Ovary (tissue), 9 donors: ENCODE data around the gene TMED10. TPM values are rescaled to one million over a fixed set of nuclear protein-coding genes. Genes with fewer than 3 reads are reported as not detected.
A peak's percentile ranks its signal among the peaks of the same experiment; 100 is the strongest.
"Not testable (repeated sequence)": the region's sequence is repeated elsewhere in the genome, so short reads cannot be mapped to it uniquely, and the experiment has no call there.

Source experiments
- DNase-seq, 5 donors: peaks; one replicate each; pipeline ENCODE4 v3.0.0-alpha.2; 2019 to 2020
- H3K27ac ChIP-seq, 2 donors: fragments of 200-600 bp; one replicate each; pipeline versions ENCODE4 v1.5.1 to v1.8.0; 2019 to 2022
- H3K27me3 ChIP-seq: fragments of 200-600 bp; one replicate; pipeline ENCODE4 v1.8.0; 2022
- H3K36me3 ChIP-seq: fragments of 200-600 bp; sonication (generic); one replicate; pipeline ENCODE4 v1.5.1; 2019
- H3K4me1 ChIP-seq: one replicate; pipeline ENCODE4 v1.8.1; 2013; ENCODE audit warnings: mild to moderate bottlenecking, moderate library complexity; ENCODE audit not compliant: insufficient read depth
- H3K4me3 ChIP-seq: fragments of 200-600 bp; sonication (generic); one replicate; pipeline ENCODE4 v1.5.1; 2017
- H3K9me3 ChIP-seq, 2 donors: fragments of 200-600 bp in 1 of 2; sonication (generic) in 1 of 2; one replicate each; pipeline versions ENCODE4 v1.5.1 to v1.8.1; 2013 to 2019; ENCODE audit warnings: mild to moderate bottlenecking in 1 of 2, moderate library complexity in 1 of 2
- EP300 ChIP-seq: sonication (generic); formaldehyde crosslinking; IDR thresholded peaks from one replicate; pipeline ENCODE4 v1.6.1; 2017; ENCODE audit warnings: antibody characterized with exemption
- POLR2A ChIP-seq: fragments of 450-650 bp; IDR thresholded peaks from one replicate; pipeline ENCODE4 v1.6.1; 2017; ENCODE audit warnings: antibody characterized with exemption, mild to moderate bottlenecking, moderate library complexity
- WGBS, 3 donors: extraction: QIAGEN DNeasy Blood & Tissue Kit in 1 of 3; methylation state at CpG; one replicate each; pipeline versions ENCODE4 v1.1.5 to v1.1.7; 2013 to 2017; 5-methylcytosine and 5-hydroxymethylcytosine counted together
- intact Hi-C, 4 donors: fragments of 100-400 bp; cut with DNase I; formaldehyde crosslinking; loops; one replicate each; pipeline versions ENCODE4 v1.11.0 to v1.15.1; 2022 to 2023
- polyA plus RNA-seq, 2 donors: library from polyadenylated mRNA; stranded (reverse); fragments of 200-250 nt in 1 of 2; fragments of 350-450 nt in 1 of 2; fragmentation: Illumina TruSeq in 1 of 2; extraction: RNeasy Lipid Tissue Mini Kit (QIAGEN cat#74804) in 1 of 2; gene quantifications; one replicate each; pipeline ENCODE4 v1.2.3, GENCODE V29; 2013 to 2014
- total RNA-seq, 7 donors: library from RNA; depleted of rRNA in 2 of 7; stranded (reverse); fragments of >200 nt in 2 of 7; fragmentation: NEBNext Ultra II Directional in 3 of 7; extraction: Animal tissue kit (Norgen Biotek cat#: 25700) in 3 of 7; gene quantifications; one replicate each; pipeline versions ENCODE4 v1.1.0 to v1.2.4, GENCODE V29; 2016 to 2023
- TF ChIP-seq, protein P1 (sequence below), 3 donors: fragments of 450-650 bp in 2 of 3; fragments of 200-600 bp in 1 of 3; IDR thresholded peaks; one replicate each; pipeline versions ENCODE4 v1.5.1 to v1.8.0; 2016 to 2022; ENCODE audit warnings: antibody characterized with exemption in 3 of 3, mild to moderate bottlenecking in 1 of 3
- donor health status: DM: no; HTN: no; CAD: no; lungs with moderate emphysema.
- donor health status: DM: no; HTN: no; CAD: no.
- donor health status: Bipolar disorder and iron deficiency.
- donor health status: DM: yes; HTN: yes; CAD: no.
- donor health status: DM: no; HTN: no; CAD: no.
- donor health status: DM: yes; HTN: yes; CAD: no.

TMED10 gene
- total and polyA plus RNA-seq, 9 donors = 164 to 446 (median 287) TPM

- DNase-seq = peak in 1 of 5 donors; percentile 61
- H3K27me3 ChIP-seq = no peaks in the 10 kb centered on the region
- peaks cover 5% of the 10 kb centered on the region for H3K4me1 ChIP-seq
- 11 to 27% (median 19%) methylated on average over 4 of the region's 4 CpGs for WGBS, 3 donors
- intact Hi-C loops = loop anchor here (2.0 to 5.0 kb wide), 2 partner anchors 170 kb away; no protein-coding TSS in a partner anchor
- peak overlapping the region in 1 of 2 donors; percentile 28 for H3K27ac ChIP-seq
- no peak overlapping the region for H3K4me3 ChIP-seq
- TF ChIP-seq, protein P1, sequence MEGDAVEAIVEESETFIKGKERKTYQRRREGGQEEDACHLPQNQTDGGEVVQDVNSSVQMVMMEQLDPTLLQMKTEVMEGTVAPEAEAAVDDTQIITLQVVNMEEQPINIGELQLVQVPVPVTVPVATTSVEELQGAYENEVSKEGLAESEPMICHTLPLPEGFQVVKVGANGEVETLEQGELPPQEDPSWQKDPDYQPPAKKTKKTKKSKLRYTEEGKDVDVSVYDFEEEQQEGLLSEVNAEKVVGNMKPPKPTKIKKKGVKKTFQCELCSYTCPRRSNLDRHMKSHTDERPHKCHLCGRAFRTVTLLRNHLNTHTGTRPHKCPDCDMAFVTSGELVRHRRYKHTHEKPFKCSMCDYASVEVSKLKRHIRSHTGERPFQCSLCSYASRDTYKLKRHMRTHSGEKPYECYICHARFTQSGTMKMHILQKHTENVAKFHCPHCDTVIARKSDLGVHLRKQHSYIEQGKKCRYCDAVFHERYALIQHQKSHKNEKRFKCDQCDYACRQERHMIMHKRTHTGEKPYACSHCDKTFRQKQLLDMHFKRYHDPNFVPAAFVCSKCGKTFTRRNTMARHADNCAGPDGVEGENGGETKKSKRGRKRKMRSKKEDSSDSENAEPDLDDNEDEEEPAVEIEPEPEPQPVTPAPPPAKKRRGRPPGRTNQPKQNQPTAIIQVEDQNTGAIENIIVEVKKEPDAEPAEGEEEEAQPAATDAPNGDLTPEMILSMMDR (IDR thresholded peaks at IDR 0.05) = peak; percentile 53 to 91 (median 90)
- no peak for TF ChIP-seq POLR2A
- no peaks in the 10 kb centered on the region for H3K36me3 ChIP-seq
- no peaks in the 10 kb centered on the region for H3K9me3 ChIP-seq
Observed at GRCh38 chr14:75132382-75133086, 43.9 kb downstream of the TMED10 start.

DNA sequence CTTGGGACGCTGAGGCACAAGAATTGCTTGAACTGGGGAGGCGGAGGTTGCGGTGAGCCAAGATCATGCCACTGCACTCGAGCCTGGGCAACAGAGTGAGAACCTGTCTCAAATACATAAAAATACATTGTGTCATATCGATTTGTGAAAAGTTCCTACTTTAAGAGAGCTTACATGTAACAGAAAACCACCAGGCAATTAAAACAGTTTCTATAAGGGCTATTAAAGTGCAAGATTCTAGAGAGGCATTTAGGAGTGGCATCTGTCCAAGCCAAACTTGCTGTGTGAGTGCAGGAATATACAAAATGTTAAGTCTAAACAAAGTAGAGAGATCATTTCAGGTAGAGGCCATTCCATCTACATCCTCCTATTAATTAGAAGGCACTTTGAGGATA, 47.8 kb downstream of the TMED10 start:
- intact Hi-C loops = loop anchor here in 2 of 4 donors (5.0 to 10.0 kb wide), 2 partner anchors 356 to 359 kb away; no protein-coding TSS in a partner anchor
- DNase-seq = no peak
- 89 to 91% (median 90%) methylated on average over 5 of the region's 5 CpGs for WGBS, 3 donors
- H3K9me3 ChIP-seq = no peaks in the 10 kb centered on the region
- TF ChIP-seq, protein P1 (IDR thresholded peaks at IDR 0.05) = no peak
- TF ChIP-seq POLR2A = no peak
- H3K4me3 ChIP-seq = no peak overlapping the region
- H3K4me1 ChIP-seq = peaks cover 6% of the 10 kb centered on the region
- H3K36me3 ChIP-seq = no peaks in the 10 kb centered on the region
- no peaks in the 10 kb centered on the region for H3K27me3 ChIP-seq
- H3K27ac ChIP-seq = no peak overlapping the region

GRCh38 chr14:75127903-75128595, 48.4 kb downstream of the TMED10 start:
- Histone ChIP-seq H3K27me3 (no peaks in the 10 kb centered on the region), H3K9me3 (no peaks in the 10 kb centered on the region), H3K4me1 (peaks cover 6% of the 10 kb centered on the region), H3K4me3 (peak overlapping the region; percentile 82), H3K27ac (no peak overlapping the region), H3K36me3 (no peaks in the 10 kb centered on the region)
- intact Hi-C loops = loop anchor here in 2 of 4 donors (5.0 to 10.0 kb wide), 2 partner anchors 357 to 359 kb away; no protein-coding TSS in a partner anchor
- DNase-seq = no peak
- no peak for TF ChIP-seq POLR2A
- TF ChIP-seq, protein P1 (IDR thresholded peaks at IDR 0.05) = no peak
- TF ChIP-seq EP300 = no peak
- WGBS, 3 donors = 51 to 58% (median 57%) methylated on average over 10 of the region's 10 CpGs

DNA sequence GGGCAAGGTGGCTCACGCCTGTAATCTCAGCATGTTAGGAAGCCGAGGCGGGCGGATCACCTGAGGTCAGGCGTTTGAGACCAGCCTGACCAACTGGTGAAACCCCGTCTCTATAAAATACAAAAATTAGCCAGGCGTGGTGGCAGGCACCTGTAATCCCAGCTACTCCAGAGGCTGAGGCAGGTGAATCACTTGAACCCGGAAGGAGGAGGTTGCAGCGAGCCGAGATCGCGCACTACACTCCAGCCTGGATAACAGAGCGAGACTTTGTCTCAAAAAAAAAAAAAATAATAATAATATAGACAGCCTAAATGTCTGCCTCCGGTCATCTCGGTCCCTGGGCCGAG, 49.0 kb downstream of the TMED10 start:
- not testable (repeated sequence) for DNase-seq, H3K4me1 ChIP-seq, H3K9me3 ChIP-seq, H3K27me3 ChIP-seq, H3K36me3 ChIP-seq
- H3K27ac ChIP-seq = peak overlapping the region; percentile 62 to 90
- peak overlapping the region; percentile 82 for H3K4me3 ChIP-seq
- WGBS, 3 donors = 9 to 35% (median 12%) methylated on average over 16 of the region's 16 CpGs
- intact Hi-C loops = loop anchor here in 2 of 4 donors (5.0 to 10.0 kb wide), 2 partner anchors 357 to 360 kb away; no protein-coding TSS in a partner anchor
